NCI-H2029 (cell line): Measurements from ENCODE around the gene NELFCD.
A peak's percentile ranks its signal among the peaks of the same experiment; 100 is the strongest.
"Not testable (repeated sequence)": the region's sequence is repeated elsewhere in the genome, so short reads cannot be mapped to it uniquely, and the experiment has no call there.

Experiments
- DNase-seq: peaks from one replicate; lab custom pipeline; 2025; lab: John Stamatoyannopoulos, UW

Gene NELFCD

GRCh38 chr20:58980711-58981627 is at the start of gene NELFCD:
Gene NELFCD, plus strand, starts transcription at chr20:58981256. Its CDS starts 54 bp downstream, at chr20:58981310.
- DNase-seq: peak; percentile 81

GRCh38 chr20:58932170-58932569 is 48.9 kb upstream of the NELFCD start:
- no peak for DNase-seq

- DNase-seq: no peak
Measured at GRCh38 chr20:58938078-58938477, 43.0 kb upstream of the NELFCD start.

GRCh38 chr20:58938541-58938940 is 42.5 kb upstream of the NELFCD start:
- no peak for DNase-seq

- no peak for DNase-seq
Measured at GRCh38 chr20:58941471-58941870, 39.6 kb upstream of the NELFCD start.

- DNase-seq: no peak
Measured at GRCh38 chr20:58942549-58942948, 38.5 kb upstream of the NELFCD start.

- no peak for DNase-seq
Measured at GRCh38 chr20:58944610-58945009, 36.4 kb upstream of the NELFCD start.

- DNase-seq: no peak
Measured at GRCh38 chr20:58945965-58946631, 35.0 kb upstream of the NELFCD start.

- not testable (repeated sequence) for DNase-seq
Measured at GRCh38 chr20:58947797-58948388, 33.2 kb upstream of the NELFCD start.

GRCh38 chr20:58950603-58951002 is 30.5 kb upstream of the NELFCD start:
- DNase-seq: no peak

GRCh38 chr20:58953050-58953449 is 28.0 kb upstream of the NELFCD start:
- DNase-seq: no peak

- no peak for DNase-seq
Measured at GRCh38 chr20:58956078-58956477, 25.0 kb upstream of the NELFCD start.

GRCh38 chr20:58959652-58960051 is 21.4 kb upstream of the NELFCD start:
- no peak for DNase-seq

GRCh38 chr20:58963060-58963584 is 17.9 kb upstream of the NELFCD start:
- no peak for DNase-seq

GRCh38 chr20:58963922-58964321 is 17.1 kb upstream of the NELFCD start:
- DNase-seq: not testable (repeated sequence)

GRCh38 chr20:58965270-58966064 is 15.6 kb upstream of the NELFCD start:
- no peak for DNase-seq

GRCh38 chr20:58967652-58968429 is 13.2 kb upstream of the NELFCD start:
- DNase-seq: no peak

GRCh38 chr20:58969439-58969838 is 11.6 kb upstream of the NELFCD start:
- DNase-seq: no peak

GRCh38 chr20:58970146-58970545 is 10.9 kb upstream of the NELFCD start:
- DNase-seq: no peak

- no peak for DNase-seq
Measured at GRCh38 chr20:58971429-58971828, 9.6 kb upstream of the NELFCD start.

GRCh38 chr20:58973179-58973578 is 7.9 kb upstream of the NELFCD start:
- DNase-seq: no peak
